GM18861 (cell line): Measurements from ENCODE around the gene YWHAQ.
"Not testable (repeated sequence)": the region's sequence is repeated elsewhere in the genome, so short reads cannot be mapped to it uniquely, and the experiment has no call there.

ENCODE experiments used
- ATAC-seq: cut with Tn5 transposase; IDR thresholded peaks from one replicate; pipeline ENCODE4 v1.9.1; 2021; ENCODE audit not compliant: unreplicated experiment

YWHAQ gene

GRCh38 chr2:9594366-9595054 is 36.3 kb downstream of the YWHAQ start:
- ATAC-seq, result no peak

DNA sequence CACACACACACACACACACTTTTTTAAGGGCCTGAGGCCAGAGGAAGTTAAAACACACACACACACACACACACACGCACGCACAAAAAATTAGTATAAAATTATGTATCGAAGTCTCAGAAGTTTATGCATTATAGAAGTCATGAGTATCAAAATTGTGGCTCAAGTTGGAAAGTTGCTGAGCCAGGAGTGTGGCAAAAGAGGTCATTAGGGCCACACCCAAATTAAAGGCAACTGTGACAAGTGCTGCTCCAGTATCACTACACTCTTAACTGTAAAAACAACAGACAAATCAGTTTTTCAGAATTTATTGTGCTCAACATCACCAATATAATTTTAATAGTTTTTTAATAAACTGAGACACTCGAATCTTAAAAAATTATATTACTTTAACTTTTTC is 36.9 kb downstream of the YWHAQ start:
- no peak for ATAC-seq

DNA sequence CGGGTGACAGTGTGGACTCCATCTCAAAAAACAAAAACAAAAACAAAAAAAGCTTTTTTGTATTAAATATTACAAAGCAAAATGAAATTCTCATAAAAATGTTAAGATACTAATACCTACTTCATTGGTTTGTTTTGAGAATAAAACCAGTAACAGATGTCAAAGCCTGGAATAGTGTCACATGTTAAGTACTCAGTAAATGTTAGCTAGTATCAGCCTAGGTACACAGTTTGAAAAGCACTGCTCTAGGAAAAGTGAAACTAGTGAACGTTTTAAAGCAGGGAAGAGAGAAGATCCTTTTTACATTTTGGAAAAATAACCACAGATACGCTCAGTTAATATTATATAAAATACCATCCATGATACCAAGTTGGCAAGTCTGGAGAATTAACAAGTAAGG is 38.1 kb downstream of the YWHAQ start:
- ATAC-seq, result no peak

DNA sequence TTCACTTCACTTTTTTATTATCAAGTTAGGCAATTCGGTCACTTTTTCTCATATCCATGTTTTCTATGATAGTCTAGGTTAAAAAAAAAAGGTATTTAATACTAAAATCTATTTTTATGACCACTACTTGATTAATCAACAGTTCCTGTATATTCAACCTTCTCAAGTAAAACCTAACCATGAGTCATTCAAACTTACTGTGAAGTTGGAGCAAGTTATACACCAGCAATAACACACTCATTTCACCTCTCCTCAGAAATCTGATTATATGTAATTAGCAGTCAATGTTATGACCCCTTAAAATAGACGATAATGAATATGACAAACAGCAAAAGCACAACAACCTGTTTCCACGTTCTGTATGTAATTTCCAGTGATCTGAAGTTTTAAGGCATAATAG is 40.2 kb downstream of the YWHAQ start:
- no peak for ATAC-seq

- ATAC-seq, result no peak
Measured at GRCh38 chr2:9586465-9586864, 44.3 kb downstream of the YWHAQ start.

DNA sequence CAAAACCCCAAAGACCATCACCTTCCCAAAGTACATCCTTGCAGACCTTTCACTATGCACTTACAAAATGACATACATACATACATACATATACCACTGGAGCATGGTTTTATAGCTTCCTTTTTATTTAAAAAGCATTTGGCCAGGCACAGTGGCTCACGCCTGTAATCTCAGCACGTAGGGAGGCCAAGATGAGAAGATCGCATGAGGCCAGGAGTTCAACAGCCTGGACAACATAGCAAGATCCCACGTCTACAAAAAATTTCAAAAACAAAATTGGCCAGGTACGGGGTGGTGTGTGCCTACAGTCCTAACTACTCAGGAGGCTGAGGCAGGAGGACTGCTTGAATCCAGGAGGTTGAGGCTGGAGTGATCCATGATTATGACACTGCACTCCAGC is 45.3 kb downstream of the YWHAQ start:
- no peak for ATAC-seq

- not testable (repeated sequence) for ATAC-seq
Measured at GRCh38 chr2:9584902-9585301, 45.9 kb downstream of the YWHAQ start.

DNA sequence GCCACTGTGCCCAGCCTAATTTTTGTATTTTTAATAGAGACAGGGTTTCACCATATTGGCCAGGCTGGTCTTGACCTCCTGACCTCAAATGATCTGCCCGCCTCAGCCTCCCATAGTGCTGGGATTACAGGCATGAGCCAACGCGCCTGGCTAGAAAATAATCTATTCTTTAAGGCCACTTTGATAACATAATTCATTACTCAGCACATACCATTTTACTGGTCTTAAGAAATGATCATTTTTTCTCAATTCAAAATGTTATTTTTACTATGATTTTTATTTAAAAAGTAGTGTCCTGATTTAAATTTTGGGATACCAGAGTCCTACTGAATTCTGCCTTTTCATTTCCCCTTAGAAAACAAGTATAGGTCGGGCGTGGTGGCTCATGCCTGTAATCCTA is 48.2 kb downstream of the YWHAQ start:
- no peak for ATAC-seq

DNA sequence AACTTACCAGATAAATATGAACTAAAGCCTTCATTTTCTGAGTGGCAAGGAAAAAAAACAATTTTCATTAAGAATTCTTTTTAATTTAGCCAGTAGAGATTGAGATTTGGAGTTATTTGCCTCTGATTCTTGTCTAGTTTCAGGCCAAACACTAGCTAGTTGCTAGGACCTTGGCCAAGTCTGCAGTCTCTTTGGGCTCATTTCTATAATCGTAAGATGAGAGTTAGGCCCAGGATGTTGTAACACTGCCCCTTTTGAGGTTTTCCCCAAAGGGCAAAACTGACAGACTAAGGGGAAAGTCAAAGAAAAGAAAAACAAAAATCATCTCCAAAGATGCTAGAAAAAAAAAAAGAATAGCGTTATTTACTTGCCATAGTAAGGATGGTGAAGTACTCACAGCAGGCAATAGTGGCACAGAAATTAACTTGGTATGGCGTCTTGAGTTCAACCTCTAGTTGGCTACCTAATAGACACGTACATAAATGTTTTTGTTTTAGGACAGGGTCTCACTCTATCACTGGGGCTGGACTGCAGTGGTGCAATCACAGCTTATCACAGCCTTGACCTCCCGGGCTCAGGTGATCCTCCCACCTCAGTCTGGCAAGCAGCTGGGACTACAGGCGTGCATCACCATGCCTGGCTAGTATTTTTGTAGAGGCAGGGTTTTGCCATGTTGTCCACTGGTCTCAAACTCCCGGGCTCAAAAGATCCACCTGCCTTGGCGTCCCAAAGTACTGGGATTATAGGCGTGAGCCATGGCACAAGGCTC is 52.1 kb downstream of the YWHAQ start:
- ATAC-seq, result no peak

GRCh38 chr2:9574331-9574730 is 56.5 kb downstream of the YWHAQ start:
- no peak for ATAC-seq

- ATAC-seq, result no peak
Measured at GRCh38 chr2:9573840-9574239, 57.0 kb downstream of the YWHAQ start.

DNA sequence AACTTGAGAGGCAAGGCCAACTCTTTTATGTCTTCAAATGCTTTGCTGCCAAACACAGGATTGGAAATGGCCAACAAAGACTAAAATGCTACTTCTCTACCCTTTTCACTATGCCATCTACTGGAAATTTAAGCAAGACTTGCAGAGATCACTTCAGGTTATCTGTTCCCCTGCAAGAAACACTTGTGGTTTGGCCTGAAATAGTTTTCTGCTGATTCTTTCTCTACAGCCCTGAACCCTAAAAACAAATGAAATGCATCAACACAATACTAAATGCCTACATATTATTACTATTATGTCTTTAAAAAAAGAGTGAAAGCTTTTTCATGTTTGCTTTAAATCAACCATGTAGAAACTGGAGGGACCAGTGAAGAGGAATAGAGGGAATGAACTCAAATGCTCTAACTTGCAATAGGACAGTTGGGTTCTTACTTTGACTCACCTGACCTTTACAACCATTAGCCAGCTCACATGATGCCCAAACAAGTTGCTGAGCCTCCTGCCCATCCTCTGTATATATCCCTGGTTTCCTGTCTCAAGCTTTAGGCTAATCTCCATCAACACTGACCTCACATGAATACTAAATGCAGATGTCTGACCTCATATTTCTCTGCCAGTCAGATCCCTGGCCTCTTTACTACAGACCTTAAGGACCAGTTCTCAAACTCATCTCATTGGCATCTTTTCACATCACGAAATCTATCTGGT is 57.6 kb downstream of the YWHAQ start:
- no peak for ATAC-seq

DNA sequence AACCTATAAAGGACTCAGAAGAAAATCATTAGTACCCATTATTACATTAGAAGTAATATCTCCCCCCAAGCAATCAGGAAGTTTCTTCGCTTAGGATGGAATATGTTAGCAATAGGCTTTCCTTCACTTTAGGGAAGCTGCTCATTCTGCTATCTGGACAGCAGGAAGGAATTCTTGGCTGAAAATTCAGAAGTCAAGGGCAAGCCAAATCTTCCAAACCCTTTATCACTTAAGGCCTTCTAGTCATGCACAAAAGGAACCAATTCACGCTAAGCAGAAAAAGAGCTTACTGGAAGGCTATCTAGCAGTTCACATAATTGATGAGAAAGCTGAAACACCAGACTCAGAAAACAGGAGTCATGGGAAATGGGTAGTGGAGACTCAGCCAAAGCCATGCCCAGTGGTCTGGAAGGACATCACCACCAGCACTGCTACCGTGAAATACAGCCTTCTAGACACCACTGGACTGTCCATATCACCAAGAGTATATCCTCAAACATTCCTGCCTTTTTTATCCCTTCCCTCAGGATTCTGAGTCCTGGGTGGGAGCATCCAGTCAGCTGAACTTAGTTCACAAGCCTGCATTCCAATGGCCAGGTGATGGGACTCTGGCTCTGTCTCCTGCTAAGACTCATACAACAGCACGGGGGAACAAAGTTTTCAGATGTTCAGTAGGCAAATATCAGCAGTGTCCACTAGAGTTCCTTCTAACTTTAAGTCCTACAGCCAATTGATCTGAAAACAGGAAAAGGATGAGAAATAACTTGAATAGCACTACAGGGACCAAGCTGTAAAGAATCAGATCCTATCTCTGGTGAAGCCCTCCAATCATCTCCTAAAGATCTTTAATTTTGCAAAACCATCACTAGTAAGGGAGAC is 60.4 kb downstream of the YWHAQ start:
- ATAC-seq, result no peak

- ATAC-seq, result no peak
Measured at GRCh38 chr2:9565436-9566153, 65.2 kb downstream of the YWHAQ start.

- no peak for ATAC-seq
Measured at GRCh38 chr2:9560628-9561027, 70.2 kb downstream of the YWHAQ start.

DNA sequence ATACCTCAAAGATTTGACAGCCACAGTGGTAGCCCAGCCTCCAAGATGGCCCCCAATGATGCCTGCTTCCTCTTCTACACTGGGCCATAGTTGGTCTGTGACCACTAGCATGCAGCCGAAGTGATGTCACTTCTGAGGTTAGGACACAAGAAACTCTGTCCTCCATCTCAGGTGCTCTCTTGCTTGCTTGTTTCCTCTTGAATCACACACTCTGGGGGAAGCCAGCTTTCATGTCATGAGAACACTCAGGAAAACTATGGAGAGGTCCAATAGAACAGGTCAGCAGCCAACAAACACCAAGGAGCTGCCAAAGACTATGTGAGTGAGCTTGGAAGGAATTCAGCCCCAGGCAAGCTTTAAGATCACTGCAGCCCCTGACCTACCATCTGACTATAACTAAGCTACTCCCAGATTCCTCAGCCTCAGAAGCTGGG is 71.8 kb downstream of the YWHAQ start:
- ATAC-seq, result no peak

GRCh38 chr2:9556121-9556743 is 74.6 kb downstream of the YWHAQ start:
- no peak for ATAC-seq

DNA sequence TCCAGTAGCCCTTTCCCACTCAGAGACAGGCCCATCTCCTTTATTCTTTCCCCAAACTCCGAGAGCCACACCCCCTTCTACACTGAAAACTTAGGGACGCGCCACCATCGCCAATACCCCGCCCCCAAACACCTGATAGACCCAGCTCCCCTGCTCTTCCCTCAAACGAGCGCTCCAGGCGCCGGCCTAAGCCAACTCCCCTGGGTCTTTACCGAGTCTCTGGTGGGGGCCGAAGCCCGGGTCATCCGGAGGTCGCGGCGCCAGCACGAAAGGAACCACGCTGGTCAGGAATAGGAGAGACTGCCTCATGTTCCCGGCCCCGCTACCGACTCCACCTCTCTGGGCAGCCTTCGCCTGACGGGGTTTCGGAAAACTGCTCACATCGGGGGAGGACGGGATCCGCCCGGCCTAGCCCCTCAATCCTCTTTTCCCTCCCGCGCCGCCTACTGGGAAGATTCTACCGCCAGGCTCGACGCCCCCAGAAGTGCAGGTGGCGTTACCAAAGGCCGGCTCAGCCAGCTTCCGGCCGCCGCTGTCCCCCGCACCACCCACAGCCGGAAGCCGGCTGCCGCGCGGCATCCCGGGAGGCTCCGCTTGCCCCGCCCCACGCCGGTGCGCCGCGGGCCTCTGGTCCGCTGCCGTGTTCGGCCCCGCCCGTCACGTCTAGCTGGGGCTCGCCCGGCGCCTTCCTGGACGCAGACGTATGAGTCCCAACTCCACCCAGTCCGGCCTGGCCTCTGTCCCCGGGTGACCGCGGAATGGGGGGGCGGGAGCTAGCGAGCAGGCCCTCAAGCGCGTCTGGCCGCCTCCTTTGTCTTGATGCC is 75.3 kb downstream of the YWHAQ start, which contains the start of gene ADAM17:
Gene ADAM17 (minus strand): TSS at position 534 of the 824 bp plus-strand sequence. CDS start 225 bp downstream, at position 309.
- peak; percentile 79 for ATAC-seq

DNA sequence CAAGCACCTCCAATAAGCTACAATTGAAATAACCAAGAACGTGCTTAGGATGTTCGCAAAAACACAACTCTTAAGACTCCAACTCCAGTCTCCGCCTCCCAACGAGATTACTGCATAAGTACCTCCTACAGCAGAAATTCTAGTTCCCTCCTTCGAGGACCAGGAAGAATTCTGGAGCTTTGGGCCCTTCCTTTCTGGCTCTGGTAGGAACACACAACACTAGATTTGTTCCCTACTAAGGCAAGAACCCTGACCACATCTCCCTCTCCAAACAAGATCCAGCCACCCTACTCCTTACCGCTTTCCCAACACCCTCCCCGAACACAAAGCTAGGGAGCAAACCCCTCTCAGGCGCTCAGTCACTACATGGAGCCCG is 75.9 kb downstream of the YWHAQ start:
- no peak for ATAC-seq
